Colonic mucosa (tissue), 4 donors: Measurements from ENCODE around the gene ZNF81. TPM values are rescaled to one million over a fixed set of nuclear protein-coding genes. Genes with fewer than 3 reads are reported as not detected.
"Not testable (repeated sequence)": the region's sequence is repeated elsewhere in the genome, so short reads cannot be mapped to it uniquely, and the experiment has no call there.

ENCODE experiments used
- DNase-seq: peaks from one replicate; pipeline ENCODE4 v3.0.0-alpha.2; 2020
- H3K27ac ChIP-seq: fragments of 200-600 bp; one replicate; pipeline ENCODE4 v1.8.0; 2021
- H3K27me3 ChIP-seq: fragments of 200-600 bp; one replicate; pipeline ENCODE4 v1.8.0; 2021
- H3K36me3 ChIP-seq: fragments of 200-600 bp; one replicate; pipeline ENCODE4 v1.8.0; 2021
- H3K4me1 ChIP-seq: fragments of 200-600 bp; one replicate; pipeline ENCODE4 v1.8.0; 2021; ENCODE audit warnings: mild to moderate bottlenecking
- H3K4me3 ChIP-seq: fragments of 200-600 bp; one replicate; pipeline ENCODE4 v1.8.0; 2021
- H3K9ac ChIP-seq, 2 donors: one replicate each; pipeline ENCODE4 v1.7.0; 2013; ENCODE audit warnings: control low read depth in 2 of 2, low read depth in 2 of 2, low read length in 2 of 2
- H3K9me3 ChIP-seq: fragments of 200-600 bp; one replicate; pipeline ENCODE4 v1.8.0; 2021
- CTCF ChIP-seq: fragments of 200-600 bp; IDR thresholded peaks from one replicate; pipeline ENCODE4 v1.8.0; 2022; ENCODE audit warnings: antibody characterized with exemption, mild to moderate bottlenecking
- intact Hi-C: fragments of 100-400 bp; cut with DNase I; formaldehyde crosslinking; loops from one replicate; pipeline ENCODE4 v1.14.1; 2022
- total RNA-seq, 2 donors: library from RNA; stranded (reverse); fragmentation: NEBNext Ultra II Directional in 1 of 2; extraction: Animal tissue kit (Norgen Biotek cat#: 25700) in 1 of 2; gene quantifications; one replicate each; pipeline ENCODE4 v1.2.1, GENCODE V29; 2021
- donor health status: healthy.
- donor health status: DM: no; HTN: no; CAD: no.
- donor health status: DM: no; HTN: no; CAD: no.

The ZNF81 gene
- total RNA-seq, 2 donors from 2014 or later, result 8.8 to 13.3 TPM

DNA sequence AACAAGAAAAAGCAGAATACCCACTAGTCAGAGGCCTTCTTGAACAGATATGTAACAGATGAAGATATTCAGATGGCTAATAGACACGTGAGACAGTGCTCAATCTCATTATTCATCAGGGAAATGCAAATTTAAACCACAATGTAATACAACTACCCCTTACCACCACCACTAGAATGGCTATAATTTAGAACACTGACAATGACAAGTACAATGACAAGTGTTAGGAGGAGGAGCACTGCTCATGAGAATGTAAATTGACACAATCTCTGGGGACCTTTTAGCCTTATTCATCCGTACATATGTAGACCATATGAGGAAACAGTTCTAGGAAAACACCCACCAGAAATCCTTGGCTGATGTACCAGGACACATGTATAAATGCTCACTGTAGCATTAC is 13.1 kb downstream of the ZNF81 start:
- H3K36me3 ChIP-seq, result no peaks in the 10 kb centered on the region
- H3K27ac ChIP-seq, result no peak overlapping the region
- H3K27me3 ChIP-seq, result no peaks in the 10 kb centered on the region
- no peak overlapping the region for H3K9ac ChIP-seq
- no peaks in the 10 kb centered on the region for H3K4me1 ChIP-seq
- intact Hi-C loops, result no loop called here
- H3K9me3 ChIP-seq, result no peaks in the 10 kb centered on the region
- DNase-seq, result no peak
- TF ChIP-seq CTCF, result no peak
- no peak overlapping the region for H3K4me3 ChIP-seq

GRCh38 chrX:47850389-47850788 is 13.7 kb downstream of the ZNF81 start:
- H3K27me3 ChIP-seq, DNase-seq, H3K36me3 ChIP-seq, intact Hi-C loops, H3K9me3 ChIP-seq, H3K9ac ChIP-seq, H3K4me1 ChIP-seq, H3K4me3 ChIP-seq, H3K27ac ChIP-seq: not testable (repeated sequence)

GRCh38 chrX:47850901-47851300 is 14.2 kb downstream of the ZNF81 start:
- intact Hi-C loops, result no loop called here
- H3K36me3 ChIP-seq, result no peaks in the 10 kb centered on the region
- H3K4me3 ChIP-seq, result no peak overlapping the region
- TF ChIP-seq CTCF, result no peak
- no peak overlapping the region for H3K9ac ChIP-seq
- no peaks in the 10 kb centered on the region for H3K9me3 ChIP-seq
- H3K27ac ChIP-seq, result no peak overlapping the region
- no peak for DNase-seq
- H3K27me3 ChIP-seq, result no peaks in the 10 kb centered on the region
- H3K4me1 ChIP-seq, result no peaks in the 10 kb centered on the region

DNA sequence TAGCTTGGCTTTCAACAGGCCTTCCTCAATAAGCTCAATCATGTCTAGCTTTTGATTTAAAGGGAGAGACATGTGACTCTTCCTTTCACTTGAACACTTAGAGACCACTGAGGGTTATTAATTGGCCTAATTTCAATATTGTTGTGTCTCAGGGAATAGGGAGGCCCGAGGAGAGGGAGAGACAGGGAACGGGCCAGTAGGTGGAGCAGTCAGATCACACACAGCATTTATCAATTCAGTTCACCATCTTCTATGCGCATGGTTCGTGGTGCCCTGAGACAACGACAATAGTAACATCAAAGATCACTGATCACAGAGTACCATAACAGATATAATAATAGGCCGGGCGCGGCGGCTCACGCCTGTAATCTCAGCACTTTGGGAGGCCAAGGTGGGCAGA is 17.8 kb downstream of the ZNF81 start:
- no peaks in the 10 kb centered on the region for H3K36me3 ChIP-seq
- TF ChIP-seq CTCF, result peak; percentile 24
- H3K27ac ChIP-seq, result no peak overlapping the region
- no peak overlapping the region for H3K9ac ChIP-seq
- no peaks in the 10 kb centered on the region for H3K4me1 ChIP-seq
- H3K9me3 ChIP-seq, result no peaks in the 10 kb centered on the region
- no peak overlapping the region for H3K4me3 ChIP-seq
- no peaks in the 10 kb centered on the region for H3K27me3 ChIP-seq
- intact Hi-C loops, result no loop called here
- DNase-seq, result peak; percentile 53

DNA sequence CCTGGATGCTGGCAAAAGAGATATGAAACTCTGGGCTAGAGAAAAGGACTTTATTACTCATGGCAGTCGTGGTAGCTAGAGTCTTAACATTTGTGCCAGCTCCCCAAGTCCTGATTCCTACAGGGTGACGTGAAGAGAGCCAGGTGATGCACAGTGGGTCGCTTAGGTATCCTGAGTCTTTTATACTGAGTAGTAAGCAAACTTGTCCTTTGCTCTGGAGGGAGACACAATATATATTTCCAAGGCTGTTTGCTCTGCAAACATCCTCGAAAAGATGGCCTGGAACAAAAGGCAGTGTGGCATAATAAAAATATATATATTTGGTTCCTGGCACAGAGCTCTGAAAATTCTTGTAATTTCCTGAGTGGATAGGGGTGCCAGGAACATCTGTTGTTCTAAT is 23.0 kb downstream of the ZNF81 start:
- Histone ChIP-seq H3K36me3 (no peaks in the 10 kb centered on the region), H3K9ac (no peak overlapping the region), H3K27me3 (no peaks in the 10 kb centered on the region), H3K4me3 (no peak overlapping the region), H3K27ac (no peak overlapping the region), H3K9me3 (no peaks in the 10 kb centered on the region), H3K4me1 (no peaks in the 10 kb centered on the region)
- no peak for TF ChIP-seq CTCF
- intact Hi-C loops, result no loop called here
- no peak for DNase-seq

DNA sequence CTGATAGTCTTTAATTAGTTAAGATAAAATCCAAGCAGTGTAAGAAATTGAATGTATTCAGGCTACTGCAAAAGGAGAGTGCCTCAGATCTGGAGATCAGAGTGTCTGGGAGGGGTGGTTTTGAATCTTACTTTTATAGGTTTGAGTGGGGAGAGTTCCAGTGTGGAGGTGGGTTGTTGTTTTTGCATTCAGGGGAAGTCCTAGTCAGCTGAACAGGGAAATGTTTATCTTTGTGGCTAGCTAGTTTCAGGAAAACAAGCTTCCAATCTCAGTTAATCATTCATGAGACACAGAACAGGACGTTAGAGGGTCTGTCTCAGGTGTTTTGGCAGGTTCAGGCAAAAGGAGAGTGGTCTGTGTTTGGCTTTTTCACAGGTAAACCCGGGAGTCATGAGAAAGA is 26.0 kb downstream of the ZNF81 start:
- Histone ChIP-seq H3K27me3 (no peaks in the 10 kb centered on the region), H3K36me3 (no peaks in the 10 kb centered on the region), H3K27ac (no peak overlapping the region), H3K9ac (no peak overlapping the region), H3K4me3 (no peak overlapping the region), H3K9me3 (no peaks in the 10 kb centered on the region), H3K4me1 (no peaks in the 10 kb centered on the region)
- DNase-seq, result no peak
- intact Hi-C loops, result no loop called here
- no peak for TF ChIP-seq CTCF
